Islet of Langerhans (tissue), 1 donor: ENCODE measurements around the gene CAPN15.

ENCODE experiments used
- FAIRE-seq: peaks from one replicate; lab custom pipeline; 2011; peaks lifted over from hg19 to GRCh38; lab: Jason Lieb, UNC

The CAPN15 gene

DNA sequence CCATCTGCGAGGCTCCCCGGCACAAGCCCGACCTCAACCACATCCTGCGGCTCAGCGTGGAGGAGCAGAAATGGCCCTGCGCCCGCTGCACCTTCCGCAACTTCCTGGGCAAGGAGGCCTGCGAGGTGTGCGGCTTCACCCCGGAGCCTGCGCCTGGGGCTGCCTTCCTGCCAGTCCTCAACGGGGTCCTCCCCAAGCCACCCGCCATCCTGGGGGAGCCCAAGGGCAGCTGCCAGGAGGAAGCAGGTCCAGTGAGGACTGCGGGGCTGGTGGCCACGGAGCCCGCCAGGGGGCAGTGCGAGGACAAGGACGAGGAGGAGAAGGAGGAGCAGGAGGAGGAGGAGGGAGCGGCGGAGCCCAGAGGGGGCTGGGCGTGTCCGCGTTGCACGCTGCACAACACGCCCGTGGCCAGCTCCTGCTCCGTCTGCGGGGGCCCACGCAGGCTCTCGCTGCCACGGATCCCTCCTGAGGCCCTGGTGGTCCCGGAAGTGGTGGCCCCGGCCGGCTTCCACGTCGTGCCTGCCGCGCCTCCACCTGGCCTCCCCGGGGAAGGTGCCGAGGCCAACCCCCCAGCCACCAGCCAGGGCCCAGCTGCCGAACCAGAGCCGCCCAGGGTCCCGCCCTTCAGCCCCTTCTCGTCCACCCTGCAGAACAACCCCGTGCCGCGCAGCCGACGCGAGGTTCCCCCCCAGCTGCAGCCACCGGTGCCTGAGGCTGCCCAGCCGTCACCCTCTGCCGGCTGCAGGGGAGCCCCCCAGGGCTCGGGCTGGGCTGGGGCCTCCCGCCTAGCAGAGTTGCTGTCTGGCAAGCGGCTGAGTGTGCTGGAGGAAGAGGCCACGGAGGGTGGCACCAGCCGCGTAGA, 19.6 kb downstream of the CAPN15 start:
- no peak for FAIRE-seq

DNA sequence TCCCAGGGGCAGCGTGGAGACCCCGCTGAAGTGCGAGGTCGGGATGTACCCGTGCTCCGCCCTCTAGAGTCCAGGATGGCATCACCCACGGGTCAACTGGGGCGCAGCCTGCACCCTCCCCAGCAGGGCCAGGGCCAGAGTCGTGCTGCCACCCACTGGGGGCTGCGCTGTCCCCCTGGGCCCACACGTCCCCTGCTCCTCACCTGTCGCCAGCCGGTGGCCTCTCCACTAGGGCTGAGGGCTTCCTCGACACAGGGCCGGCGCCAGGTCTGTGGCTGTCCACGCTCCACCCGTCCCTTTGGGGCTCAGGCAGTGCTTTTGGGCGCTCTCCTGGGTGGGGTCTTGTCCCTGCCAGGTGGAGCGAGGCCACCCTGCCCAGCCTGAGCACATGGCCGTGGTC, 21.1 kb downstream of the CAPN15 start:
- FAIRE-seq, result no peak

DNA sequence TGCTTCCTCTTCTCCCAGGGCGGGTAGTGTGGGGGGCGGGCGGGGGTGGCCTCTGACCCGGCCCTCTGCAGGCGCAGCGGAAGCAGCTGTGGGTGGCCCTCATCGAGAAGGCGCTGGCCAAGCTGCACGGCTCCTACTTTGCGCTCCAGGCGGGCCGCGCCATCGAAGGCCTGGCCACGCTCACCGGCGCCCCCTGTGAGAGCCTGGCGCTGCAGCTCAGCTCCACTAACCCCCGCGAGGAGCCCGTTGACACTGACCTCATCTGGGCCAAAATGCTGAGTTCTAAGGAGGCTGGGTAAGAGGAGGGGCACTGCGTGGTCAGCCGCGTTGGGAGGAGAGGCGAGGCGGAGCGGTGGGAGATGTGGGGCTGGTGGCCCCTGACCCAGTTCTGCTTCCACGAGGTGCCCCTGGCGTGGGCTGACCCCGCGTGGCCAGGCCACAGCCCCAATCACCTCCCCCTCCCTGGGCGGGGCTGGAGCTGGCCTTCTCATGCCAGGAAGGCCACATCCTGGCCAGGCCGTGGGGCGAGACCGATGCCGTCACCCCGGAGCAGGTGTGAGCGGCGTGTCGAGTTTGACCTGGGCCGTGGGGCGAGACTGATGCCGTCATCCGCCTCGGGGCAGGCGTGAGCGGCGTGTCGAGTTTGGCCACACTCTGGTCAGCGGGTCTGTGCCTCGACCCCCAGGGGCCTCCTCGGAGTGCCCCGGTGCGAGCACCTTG, 22.2 kb downstream of the CAPN15 start:
- FAIRE-seq, result no peak

DNA sequence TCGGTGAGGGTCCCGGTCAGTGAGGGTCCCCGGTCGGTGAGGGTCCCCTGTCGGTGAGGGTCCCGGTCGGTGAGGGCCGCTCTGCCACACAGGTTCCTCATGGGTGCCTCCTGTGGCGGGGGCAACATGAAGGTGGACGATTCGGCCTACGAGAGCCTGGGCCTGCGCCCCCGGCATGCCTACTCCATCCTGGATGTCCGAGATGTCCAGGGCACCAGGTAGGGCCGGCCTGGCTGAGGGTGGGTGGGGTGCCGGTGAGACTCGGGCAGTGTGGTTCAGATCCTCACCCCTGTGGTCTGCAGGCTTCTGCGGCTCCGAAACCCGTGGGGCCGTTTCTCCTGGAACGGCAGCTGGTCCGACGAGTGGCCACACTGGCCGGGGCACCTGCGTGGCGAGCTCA, 23.7 kb downstream of the CAPN15 start:
- no peak for FAIRE-seq

DNA sequence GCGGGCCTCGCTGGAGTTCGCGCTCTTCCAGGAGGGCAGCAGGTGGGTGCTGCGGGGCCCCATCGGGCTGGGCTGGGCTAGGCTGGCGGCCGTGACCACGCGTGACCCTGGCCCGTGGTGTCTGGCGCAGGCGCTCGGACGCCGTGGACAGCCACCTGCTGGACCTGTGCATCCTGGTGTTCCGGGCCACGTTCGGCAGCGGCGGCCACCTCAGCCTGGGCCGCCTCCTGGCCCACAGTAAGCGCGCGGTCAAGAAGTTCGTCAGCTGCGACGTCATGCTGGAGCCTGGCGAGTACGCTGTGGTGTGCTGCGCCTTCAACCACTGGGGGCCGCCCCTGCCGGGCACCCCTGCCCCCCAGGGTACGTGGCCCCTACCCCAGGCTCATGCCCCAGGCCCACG, 24.7 kb downstream of the CAPN15 start:
- FAIRE-seq, result no peak

DNA sequence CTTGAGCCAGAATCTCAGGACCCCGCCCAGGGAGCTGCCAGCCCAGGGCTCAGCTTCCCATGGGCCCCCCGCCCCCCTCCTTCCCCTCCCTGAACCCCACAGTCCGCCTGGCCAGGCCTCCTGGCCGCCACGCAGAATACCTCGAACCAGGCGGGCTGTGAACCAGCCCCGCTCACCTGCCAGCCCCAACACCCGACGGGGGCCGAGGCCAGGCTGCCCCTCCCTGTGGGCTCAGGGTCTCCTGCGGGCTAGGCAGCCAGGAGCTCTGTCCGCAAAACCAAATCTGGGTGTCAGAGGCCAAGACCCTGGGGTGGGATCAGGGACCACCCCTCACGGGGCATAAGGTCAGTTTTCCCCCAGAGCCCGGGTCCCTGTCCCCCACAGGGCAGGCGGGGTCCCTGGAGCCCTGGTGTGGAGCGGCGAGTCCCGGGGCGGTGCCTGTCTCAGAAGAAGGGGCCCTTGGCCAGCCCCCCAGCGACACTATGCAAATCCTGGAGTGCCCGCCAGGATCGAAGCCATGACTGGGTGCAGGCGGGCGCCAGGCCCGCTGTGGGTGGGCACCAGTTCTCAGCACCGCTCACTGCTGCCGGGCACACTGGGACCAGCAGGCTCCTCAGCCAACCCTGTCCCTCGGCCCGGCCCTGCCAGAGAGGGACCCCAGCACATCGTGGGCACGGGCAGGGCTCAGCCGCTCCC, 26.2 kb downstream of the CAPN15 start:
- FAIRE-seq, result no peak

DNA sequence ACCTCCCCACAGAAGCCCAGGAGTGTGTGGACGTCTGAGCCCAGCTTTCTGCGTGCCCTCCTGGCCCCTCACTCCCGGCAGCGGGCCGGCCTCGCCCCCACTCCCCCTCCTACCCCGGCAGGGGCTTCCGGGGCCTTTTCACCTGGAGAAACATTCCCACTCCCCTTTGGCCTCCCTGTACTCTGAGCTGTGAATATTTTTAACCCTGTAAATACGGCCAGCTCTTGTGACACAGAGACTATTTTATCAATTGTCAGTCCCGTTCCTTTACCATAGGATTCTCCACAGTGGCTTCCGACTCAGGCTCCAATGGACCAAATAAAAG, 26.7 kb downstream of the CAPN15 start:
- no peak for FAIRE-seq

DNA sequence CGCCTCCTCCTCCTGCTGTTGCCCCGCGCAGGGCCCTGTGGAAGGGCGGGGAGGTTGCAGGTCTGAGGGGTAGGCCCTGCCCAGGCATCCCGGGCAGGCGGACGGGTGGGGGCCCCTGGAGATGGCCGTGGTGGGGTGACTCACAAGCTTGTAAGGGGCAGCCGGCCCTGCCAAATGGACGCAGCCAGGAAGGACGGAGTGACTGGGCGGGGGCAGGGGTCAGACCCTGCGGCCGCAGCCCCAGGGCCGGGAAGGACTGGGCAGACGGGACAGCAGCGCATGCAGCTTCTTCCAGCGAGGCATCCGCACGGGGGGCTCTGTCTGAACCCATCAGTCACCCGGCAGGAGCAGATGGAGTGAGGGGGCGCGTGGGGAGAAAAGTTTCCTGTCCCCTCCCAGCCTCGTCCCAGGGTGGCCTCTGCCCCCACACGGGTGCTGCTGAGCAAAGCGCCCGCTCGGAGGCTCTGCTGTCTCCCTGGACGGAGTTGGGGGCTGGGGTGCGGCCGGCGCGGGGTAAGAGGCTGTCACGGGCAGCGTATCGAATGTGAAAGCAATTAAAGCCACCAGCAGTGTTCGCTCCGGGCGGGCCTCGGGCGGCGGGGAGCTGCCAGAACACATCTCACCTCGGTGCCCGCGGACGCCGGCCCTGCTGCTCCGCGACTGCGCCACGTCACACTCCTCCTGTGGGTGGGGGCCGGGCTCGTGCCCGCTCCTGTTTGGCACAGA, 27.3 kb downstream of the CAPN15 start:
- no peak for FAIRE-seq

DNA sequence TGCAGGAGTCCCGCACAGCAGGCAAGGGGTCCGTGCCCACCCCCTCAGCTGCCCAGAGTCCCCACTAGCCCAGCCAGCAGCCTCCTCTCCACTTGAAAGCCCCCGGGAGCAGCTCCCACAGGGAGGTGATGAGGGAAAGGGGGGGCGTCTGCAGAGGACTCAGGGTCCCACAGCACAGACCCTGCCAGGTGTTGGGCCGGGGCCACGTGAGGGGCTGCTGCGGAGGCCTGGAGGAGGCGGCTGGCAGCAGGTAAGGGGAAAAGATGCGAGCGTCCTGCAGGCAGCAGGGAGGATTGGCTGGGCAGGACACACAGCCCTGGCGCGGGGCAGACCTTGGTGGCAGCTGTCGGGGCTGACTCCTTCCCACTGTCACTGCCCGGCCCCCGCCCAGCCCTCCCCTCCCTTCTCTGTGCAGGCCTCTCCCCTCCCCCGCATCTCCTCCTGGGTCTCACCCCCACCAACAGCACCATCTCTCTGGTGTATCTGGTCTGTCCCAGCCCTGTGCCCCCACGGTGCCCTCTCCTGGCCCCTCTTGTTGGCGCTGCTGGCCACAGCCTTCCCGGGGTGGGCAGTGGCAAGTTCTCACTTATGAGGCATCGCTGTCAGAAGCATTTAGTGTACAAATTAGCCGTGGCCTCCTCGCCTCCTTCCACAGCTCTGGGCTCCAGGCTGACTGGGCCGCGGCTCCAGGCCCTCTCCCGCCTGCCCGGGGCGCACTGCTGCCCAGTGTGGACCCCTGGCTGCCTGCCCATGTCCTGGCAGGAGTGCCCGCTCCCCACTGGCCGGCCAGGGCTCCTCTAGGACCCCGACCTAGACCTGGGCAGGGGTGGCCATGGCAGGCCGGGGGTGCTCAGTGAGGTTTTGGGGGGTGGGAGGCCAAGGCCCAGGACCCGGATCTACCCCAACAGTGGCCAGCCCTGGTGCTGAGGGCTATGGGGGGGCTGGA, 28.3 kb downstream of the CAPN15 start:
- FAIRE-seq, result no peak

DNA sequence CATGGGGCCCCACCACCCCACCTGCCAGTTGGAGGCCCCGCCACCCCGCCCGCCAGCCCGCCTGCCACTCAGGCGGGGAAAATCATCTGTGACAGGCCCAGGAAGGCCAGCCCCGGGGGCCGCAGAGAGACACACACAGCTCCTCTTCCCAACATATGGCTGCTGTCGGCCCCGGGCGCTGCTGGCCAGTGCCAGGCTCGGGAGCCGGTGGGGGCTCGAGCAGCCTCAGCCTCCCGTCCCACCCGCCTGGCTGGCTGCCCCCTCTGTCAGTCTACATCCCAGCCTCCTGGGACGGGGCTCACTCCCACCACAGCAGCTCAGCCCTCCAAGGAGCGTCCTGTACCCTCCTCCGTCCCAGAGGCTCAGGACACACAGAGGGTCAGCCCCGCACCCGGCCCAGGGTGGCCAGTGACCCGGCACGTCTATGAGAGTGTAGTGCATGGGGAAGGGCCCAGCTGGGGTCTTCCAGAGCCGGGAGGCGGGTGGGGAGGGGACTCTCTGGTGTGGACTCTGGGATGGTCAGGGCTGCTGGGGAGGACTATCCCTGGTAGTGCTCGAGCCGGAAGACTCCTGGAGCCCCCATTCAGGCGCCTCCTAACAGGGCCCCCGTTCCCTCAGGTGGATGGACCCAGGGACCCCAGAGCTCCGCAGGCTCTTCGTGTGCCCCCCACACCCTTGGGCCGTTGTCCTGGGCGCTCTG, 29.1 kb downstream of the CAPN15 start:
- no peak for FAIRE-seq

DNA sequence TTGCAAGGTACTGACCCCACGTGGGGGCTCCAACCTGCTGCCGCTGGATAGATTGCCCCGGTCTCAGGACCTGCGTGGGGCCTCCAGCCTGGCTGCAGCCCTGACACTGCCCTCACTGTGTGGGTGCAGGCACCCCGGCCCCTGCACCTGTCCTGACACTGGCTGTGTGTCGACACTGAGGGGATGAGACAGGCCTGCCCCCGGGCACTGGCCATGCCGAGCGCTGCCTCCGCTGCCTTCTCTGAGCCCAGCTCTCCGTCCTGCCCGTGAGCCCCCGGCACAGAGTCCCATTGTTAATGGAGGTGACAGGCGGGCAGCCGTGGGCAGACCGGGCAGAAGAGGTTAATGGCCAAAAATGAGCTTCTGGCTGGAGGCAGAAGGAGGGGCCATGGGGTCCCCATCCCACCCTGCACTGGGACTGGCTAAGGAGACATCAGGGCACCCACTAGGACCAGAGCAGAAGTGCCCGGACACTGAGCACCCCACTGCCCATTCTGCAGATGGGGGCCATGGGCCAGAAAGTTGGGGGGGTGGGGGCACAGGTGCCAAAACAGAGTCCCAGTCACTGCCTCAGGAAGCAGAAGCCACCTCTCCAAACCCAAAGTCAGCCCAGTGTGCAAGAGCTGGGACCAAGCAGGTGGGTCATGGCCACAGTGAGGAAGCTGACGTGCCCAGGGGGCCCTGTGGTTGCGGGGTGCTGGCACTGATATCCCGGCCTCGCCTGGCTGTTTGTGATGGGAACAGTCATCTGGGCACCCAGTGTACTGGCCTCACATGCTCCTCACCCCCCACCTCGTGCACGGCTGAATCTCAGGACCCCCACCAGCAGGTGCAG, 30.2 kb downstream of the CAPN15 start:
- no peak for FAIRE-seq

DNA sequence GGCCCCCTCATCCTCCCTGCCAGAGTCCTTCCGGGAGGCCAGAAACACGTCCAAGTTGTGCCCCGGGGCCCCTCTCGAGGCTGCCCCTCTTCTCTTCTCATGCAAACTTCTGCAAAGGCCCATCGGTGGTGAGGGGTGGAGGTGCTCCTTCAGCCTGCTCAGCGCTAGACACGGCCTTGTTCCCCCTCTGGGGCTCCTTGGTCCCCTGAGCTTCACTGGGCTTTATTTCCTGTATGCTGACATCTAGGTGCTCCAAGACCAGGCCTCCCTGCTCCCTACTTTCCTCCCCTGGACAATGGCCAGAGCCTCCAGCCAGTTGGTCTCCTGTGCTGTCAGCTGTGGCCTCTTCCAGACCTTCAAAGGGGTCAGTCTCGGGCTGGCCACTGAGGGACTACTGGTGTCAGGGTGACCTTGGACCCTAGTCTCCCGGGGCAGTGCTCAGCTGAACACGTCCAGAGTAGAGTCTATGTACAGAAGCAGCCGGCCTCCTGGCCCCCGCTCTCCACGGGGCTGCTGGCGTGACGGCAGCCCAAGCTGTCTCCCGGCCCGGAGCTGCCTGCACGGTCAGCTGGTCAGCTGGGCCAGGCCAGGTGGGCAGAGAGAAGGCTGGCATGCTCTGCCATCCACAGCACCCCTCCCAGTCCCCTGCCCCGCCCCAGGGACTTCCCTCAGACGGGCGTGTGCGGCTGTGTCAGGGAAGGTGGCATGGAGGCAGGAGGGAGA, 30.9 kb downstream of the CAPN15 start:
- no peak for FAIRE-seq

DNA sequence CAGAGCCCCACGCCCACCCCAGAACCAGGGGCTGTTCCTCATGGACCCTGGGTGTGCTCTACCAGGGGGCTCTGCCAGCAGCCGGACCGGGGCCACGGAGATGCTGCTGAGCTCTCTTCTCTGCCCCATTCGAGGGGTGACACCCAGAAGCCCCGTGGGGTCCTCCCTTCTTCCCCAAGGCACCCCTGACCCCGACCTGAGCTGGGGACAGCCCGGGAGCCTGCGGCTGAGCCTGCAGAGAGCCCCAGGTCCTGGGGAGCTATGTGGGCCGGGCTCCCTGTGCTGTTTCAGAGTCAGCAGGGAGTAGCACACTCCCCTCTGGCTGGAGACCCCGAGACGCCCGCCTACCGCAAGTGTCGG, 31.5 kb downstream of the CAPN15 start:
- FAIRE-seq, result no peak

DNA sequence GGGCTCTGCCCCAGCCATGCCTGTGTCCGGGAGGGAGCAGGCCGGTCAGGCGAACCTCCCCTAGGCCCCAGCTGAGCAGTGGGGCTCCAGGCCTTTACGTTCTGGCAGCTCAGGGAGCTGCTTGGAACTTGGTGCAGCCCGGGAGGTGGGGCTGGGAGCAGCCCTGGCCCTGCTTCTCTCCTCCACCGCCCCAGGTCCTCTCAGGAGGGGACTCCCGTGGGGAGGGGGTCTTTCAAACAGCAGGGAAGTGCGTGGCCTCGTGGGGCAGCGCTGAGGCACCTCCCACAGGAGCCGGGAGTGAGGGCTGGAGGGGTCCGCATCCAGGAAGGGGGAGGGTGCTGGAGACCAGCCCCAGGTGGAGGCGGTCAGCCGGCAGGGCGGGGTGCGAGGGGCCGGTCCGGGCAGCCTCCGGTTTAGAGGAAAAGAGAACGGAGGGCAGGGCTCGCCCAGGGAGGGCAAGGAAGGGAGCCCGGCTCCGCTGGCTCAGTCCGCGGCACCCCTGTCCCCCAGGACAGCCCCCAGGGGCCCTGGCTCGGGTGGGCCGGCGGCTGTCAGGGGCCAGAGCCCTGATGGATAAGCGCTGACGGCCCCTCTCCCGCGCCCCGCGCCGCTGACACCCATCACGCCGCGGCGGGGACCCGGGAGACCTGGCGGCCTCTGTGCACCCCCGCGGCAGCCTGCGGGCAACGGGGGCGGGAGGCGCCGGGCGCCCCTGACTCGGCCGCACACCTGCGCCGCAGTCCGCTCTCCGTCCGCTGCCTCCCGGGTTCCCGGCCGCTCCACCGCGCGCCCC, 32.1 kb downstream of the CAPN15 start:
- FAIRE-seq, result no peak

DNA sequence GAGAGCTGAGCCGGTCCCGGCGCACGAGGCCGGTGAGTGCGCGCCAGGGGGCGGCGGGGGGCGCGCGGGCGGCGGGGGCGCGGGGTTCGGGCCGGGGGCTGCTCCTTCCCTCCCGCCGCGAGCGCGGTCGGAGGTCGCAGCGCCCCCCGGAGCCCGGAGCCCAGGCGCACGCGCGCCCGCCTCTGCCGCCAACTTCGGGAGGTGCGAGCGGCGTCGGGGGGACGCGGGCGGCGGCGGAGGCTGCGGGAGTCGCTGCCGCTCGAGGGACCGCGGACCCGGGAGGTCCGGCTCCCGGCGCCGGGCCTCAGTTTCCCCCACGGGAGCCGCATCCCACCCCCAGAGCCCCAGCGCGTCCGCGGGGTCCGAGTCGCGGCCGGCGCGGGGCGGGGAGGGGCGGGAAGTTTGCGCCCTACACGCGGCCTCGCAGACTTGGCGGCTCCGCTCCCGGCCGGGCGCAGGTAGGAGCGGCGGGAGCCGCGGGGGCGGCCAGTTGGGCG, 32.7 kb downstream of the CAPN15 start, which contains the start of gene PRR35:
Gene PRR35 (plus strand): TSS at position 191 of the 497 bp plus-strand sequence. CDS start 2,901 bp downstream, outside the sequence.
- FAIRE-seq, result no peak

DNA sequence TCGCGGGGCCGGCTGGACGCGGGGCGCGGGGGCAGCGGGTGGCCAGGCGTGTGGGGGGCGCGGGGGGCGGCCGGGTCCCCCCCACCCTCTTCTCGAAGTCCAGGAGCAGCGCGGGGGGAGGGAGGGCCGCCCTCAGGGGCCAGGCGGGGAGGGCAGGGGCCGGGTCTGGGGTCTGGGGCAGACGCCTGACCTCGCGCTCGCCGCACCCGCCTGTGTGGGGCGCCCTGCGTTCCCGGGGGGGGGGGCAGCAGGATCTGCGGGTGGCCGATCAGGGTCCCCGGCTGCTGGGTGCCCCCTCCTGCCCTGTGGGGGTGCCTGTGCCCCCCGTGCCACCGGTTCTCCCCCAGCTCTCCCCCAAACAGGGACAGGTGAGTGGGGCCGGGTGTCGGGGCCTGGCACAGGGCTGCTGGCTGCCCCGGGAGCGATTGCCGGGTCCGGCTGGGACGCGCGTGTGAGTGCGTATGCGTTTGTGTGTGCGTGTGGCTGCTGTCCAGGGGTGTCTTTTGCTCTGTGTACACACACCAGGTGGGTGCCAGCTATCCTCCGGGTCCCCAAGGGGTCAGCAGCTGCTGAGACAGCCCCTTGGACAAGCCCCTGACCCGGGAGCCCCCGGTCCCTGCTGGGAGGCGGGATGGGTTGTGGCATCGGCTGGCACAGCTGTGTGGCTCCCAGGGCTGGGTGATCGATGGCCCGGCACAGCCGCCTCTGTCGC, 33.3 kb downstream of the CAPN15 start:
- FAIRE-seq, result no peak

DNA sequence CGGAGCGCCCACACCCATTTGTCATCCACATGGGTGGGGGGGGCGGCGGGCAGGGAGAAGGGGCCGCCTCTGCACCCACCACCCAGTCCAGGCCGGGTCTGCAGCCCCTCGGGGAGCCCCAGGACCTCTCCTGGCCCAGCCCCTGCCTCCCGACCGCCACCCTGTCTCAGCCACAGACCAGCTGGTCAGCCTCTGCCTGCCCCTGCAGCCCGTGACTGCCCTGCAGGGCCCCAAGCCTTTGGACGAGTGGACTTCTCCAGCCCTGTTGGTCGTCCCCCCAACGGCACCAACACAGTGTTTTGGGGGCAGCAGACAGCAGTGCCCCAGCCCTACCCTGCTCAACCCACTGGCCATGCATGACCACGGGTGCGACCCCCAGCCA, 33.9 kb downstream of the CAPN15 start:
- no peak for FAIRE-seq
